GM18502 (cell line): ENCODE data around the gene PRSS50.

Experiments
- ATAC-seq: cut with Tn5 transposase; IDR thresholded peaks from one replicate; pipeline ENCODE4 v1.9.1; 2021; ENCODE audit warnings: mild to moderate bottlenecking; ENCODE audit not compliant: unreplicated experiment, poor library complexity

Gene PRSS50

DNA sequence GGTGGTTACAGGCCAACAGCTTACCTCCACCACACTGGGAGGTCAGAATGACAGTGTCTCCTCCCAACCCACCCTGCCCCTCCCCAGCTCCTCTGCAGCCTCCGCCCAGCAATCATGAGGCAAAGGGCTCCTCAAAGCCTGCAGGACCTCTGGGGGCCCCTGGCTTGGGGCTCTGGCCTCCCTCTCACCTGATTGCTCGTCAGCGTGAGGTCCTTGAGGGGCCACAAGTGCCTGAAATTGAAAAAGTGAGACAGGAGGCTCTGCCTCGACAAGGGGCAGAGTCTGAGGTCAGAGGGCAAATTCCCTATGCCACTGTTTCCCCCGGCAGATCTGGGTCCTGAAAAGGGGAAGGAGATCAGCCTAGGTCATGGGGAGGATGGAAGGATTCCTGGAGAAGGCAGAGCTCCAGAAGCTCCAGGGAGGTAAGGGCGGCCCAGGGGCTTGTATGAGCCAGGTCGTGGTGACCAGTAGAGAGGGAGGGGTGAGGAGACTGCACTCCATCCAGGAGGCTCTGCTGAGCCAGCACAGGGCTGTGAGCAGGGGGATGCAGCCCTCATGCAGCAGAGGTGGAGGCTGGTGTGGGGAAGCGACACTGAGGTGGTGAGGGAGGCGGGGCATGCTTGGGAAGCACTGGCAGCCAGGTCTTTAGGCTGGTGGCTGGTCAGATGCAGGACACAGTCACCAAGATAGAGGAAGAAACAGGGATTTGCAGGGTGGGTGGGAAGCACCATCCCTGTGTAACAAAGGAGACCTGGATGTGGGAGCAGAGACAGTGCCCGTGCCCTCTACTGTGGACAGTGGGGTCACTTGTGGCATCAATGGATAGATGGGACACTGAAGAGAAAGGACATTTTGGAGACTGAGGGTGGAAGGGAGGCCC, 44.3 kb downstream of the PRSS50 start:
- ATAC-seq: no peak

DNA sequence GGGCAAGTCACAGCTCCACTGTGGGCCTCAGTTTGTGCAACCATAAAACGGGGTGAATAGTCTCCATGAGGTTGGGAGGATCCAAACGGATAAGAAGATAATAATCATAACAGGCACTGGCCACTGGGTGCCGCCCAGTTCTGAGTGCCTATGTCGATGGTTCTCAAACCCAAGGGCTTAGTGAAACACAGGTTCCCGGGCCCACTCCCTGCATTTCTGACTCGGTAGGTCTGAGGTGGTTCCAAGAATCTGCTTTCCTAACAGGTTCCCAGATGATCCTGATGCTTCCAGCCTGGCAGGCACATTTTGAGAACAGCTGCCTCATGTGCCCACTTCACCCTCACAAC, 45.3 kb downstream of the PRSS50 start:
- ATAC-seq: no peak

- no peak for ATAC-seq
These were observed 45.9 kb downstream of the PRSS50 start for GRCh38 chr3:46671541-46672348.

DNA sequence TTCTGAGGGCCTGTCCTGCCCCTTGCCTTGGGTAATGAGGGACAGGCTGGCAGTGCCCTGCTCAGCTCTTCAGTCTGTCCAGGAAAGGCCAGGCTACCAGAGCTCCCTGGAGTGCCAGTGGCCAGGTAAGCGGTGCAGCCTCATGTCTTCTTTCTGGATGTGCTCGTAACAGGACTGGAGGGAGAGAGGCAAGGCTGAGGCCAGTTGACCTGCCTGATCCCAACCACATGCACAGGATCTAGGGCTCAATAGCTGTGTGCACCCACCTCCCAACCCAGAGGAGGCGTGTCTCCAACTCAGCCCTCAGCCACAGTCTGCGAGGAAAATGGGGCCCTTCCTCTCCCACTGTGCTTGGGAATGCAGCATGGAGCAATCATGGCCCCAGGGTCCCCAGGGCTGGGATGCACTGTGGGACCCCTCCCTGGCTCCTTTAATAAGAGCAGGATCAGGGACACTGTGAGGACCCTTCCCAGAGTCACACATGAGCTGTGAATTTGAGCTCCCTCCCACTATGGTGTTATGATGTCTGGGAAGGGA, 46.7 kb downstream of the PRSS50 start:
- no peak for ATAC-seq

GRCh38 chr3:46670000-46670890, 47.4 kb downstream of the PRSS50 start:
- ATAC-seq: no peak

- ATAC-seq: no peak
These were observed 48.3 kb downstream of the PRSS50 start for GRCh38 chr3:46669191-46669999.

GRCh38 chr3:46668591-46668990, 49.1 kb downstream of the PRSS50 start:
- ATAC-seq: no peak

DNA sequence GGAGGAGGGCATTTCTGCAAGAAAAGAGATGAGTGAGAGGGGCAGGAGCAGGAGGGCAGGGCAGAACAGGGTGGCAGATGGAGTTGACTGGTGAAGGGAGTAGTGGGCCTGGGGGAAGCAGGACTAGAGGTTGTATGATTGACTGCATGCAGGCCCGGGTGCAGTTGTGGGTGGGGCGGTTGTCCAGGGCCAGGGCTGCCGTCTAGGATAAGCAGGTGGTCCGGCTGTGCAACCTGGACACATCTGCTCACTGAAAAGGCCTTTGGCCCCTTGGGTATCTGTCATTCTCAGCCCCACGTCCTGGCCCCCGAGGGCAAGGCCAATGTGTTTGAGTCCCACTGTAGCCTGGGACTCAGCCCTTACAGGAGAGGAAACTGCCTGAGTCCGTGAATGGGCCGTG, 49.6 kb downstream of the PRSS50 start:
- ATAC-seq: no peak

GRCh38 chr3:46667657-46668056, 50.0 kb downstream of the PRSS50 start:
- no peak for ATAC-seq

- ATAC-seq: no peak
These were observed 50.5 kb downstream of the PRSS50 start for GRCh38 chr3:46667061-46667621.

- no peak for ATAC-seq
These were observed 51.2 kb downstream of the PRSS50 start for GRCh38 chr3:46666453-46666845.

- ATAC-seq: no peak
These were observed 51.8 kb downstream of the PRSS50 start for GRCh38 chr3:46665763-46666452.

DNA sequence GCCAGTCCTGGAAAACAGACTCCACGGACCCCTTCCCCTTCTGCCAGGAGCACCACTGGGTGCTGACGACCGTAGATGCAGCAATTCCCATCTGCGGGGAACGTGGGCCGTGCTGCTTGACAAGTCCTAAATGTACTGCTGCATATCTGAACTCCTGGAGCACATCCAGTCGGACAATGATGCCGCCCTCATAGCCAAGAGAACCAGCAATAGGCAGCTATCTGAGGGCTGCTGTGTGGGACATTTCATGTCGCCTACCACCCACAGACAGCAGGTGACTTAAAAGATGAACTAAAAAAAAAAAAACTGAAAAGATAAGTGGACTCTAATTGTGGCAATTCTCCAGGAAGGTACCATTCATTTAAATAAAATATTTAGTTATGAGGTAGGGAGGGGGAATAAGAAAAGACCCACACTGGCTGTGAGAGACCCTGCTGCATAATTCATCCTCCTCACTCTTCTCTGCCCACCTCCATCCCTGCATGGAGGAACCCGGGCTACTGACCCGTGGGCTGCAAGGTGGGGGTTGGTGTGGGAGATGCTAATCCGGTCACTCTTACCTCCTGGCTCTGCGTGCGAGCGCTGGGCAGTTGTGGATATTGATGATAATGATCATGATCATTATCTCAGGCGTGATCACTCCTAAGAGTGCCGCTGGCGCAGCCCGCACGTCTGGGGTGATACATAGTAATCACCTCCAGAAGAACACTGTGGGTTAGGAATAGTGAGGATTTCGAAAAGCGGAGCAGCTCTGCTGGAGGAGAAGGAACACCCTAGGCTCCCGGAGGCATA, 52.5 kb downstream of the PRSS50 start:
- ATAC-seq: no peak

- ATAC-seq: no peak
These were observed 53.3 kb downstream of the PRSS50 start for GRCh38 chr3:46664188-46664970.

GRCh38 chr3:46663591-46664135, 54.0 kb downstream of the PRSS50 start:
- no peak for ATAC-seq

GRCh38 chr3:46662771-46663551, 54.7 kb downstream of the PRSS50 start:
- no peak for ATAC-seq
